DND-41 (cell line): ENCODE data around the gene FUT9.

Source experiments
- ATAC-seq: fragments of 200-7000 bp; cut with Tn5 transposase; 3 replicates; pipeline ENCODE4 v1.9.1; 2021; ENCODE audit warnings: low read depth; ENCODE audit not compliant: insufficient read depth
- DNase-seq: peaks from one replicate; pipeline ENCODE4 v3.0.0-alpha.2; 2020
- H2AFZ ChIP-seq: 2 replicates; pipeline ENCODE4 v1.6.0; 2012; ENCODE audit warnings: low read depth, low read length
- H3K27ac ChIP-seq: 2 replicates; pipeline ENCODE4 v1.5.1; 2012; ENCODE audit warnings: low read length, inconsistent platforms
- H3K27me3 ChIP-seq: fragments of 200-600 bp; sonication (generic); 2 replicates; pipeline ENCODE4 v1.6.0; 2012; ENCODE audit warnings: low read length, mild to moderate bottlenecking, inconsistent platforms; ENCODE audit not compliant: insufficient read depth, poor library complexity
- H3K36me3 ChIP-seq: 2 replicates; pipeline ENCODE4 v1.5.1; 2012; ENCODE audit warnings: low read length, inconsistent platforms; ENCODE audit not compliant: insufficient read depth
- H3K4me1 ChIP-seq: 2 replicates; pipeline ENCODE4 v1.5.1; 2012; ENCODE audit warnings: mild to moderate bottlenecking, low read length; ENCODE audit not compliant: insufficient read depth
- H3K4me2 ChIP-seq: 2 replicates; pipeline ENCODE4 v1.6.0; 2012; ENCODE audit warnings: mild to moderate bottlenecking, moderate library complexity, low read length, inconsistent platforms; ENCODE audit not compliant: insufficient read depth
- H3K4me3 ChIP-seq, 2 experiments: fragments of 200-600 bp in 1 of 2; shearing (Covaris generic) in 1 of 2; 2 replicates each; pipeline ENCODE4 v1.5.1; 2012 to 2016; ENCODE audit warnings: inconsistent platforms in 2 of 2, low read length in 2 of 2, mild to moderate bottlenecking in 2 of 2, low read depth in 1 of 2, moderate library complexity in 1 of 2
- H3K79me2 ChIP-seq: 2 replicates; pipeline ENCODE4 v1.6.0; 2012; ENCODE audit warnings: low read length, inconsistent platforms; ENCODE audit not compliant: insufficient read depth
- H3K9ac ChIP-seq: 2 replicates; pipeline ENCODE4 v1.6.0; 2012; ENCODE audit warnings: low read depth, mild to moderate bottlenecking, inconsistent platforms, low read length, moderate library complexity
- H3K9me3 ChIP-seq: 2 replicates; pipeline ENCODE4 v1.5.1; 2012; ENCODE audit warnings: low read length, moderate library complexity, mild to moderate bottlenecking, inconsistent platforms; ENCODE audit not compliant: insufficient read depth, severe bottlenecking
- H4K20me1 ChIP-seq: 2 replicates; pipeline ENCODE4 v1.6.0; 2012; ENCODE audit warnings: low read length; ENCODE audit not compliant: insufficient read depth
- EZH2 ChIP-seq: IDR thresholded peaks from 3 replicates; pipeline ENCODE4 v1.6.1; 2012; ENCODE audit warnings: borderline replicate concordance, low read depth, mild to moderate bottlenecking, moderate library complexity, low read length, inconsistent platforms; ENCODE audit not compliant: severe bottlenecking
- TF ChIP-seq, protein P1 (sequence below): IDR thresholded peaks from 2 replicates; pipeline ENCODE4 v1.5.1; 2012; ENCODE audit warnings: borderline replicate concordance, low read length, moderate library complexity, mild to moderate bottlenecking; ENCODE audit not compliant: poor library complexity, severe bottlenecking; ENCODE audit errors: extremely low read depth

The FUT9 gene

GRCh38 chr6:96001891-96002575, 13.7 kb upstream of the FUT9 start:
- no peaks in the 10 kb centered on the region for H3K79me2 ChIP-seq
- TF ChIP-seq, protein P1, sequence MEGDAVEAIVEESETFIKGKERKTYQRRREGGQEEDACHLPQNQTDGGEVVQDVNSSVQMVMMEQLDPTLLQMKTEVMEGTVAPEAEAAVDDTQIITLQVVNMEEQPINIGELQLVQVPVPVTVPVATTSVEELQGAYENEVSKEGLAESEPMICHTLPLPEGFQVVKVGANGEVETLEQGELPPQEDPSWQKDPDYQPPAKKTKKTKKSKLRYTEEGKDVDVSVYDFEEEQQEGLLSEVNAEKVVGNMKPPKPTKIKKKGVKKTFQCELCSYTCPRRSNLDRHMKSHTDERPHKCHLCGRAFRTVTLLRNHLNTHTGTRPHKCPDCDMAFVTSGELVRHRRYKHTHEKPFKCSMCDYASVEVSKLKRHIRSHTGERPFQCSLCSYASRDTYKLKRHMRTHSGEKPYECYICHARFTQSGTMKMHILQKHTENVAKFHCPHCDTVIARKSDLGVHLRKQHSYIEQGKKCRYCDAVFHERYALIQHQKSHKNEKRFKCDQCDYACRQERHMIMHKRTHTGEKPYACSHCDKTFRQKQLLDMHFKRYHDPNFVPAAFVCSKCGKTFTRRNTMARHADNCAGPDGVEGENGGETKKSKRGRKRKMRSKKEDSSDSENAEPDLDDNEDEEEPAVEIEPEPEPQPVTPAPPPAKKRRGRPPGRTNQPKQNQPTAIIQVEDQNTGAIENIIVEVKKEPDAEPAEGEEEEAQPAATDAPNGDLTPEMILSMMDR = no peak
- no peak for TF ChIP-seq EZH2
- H3K4me2 ChIP-seq = no peak overlapping the region
- H3K36me3 ChIP-seq = no peaks in the 10 kb centered on the region
- no peak overlapping the region for H3K27ac ChIP-seq
- H2AFZ ChIP-seq = no peak overlapping the region
- no peaks in the 10 kb centered on the region for H3K9me3 ChIP-seq
- no peaks in the 10 kb centered on the region for H3K27me3 ChIP-seq
- no peak for DNase-seq
- ATAC-seq = no peak
- no peak overlapping the region for H3K9ac ChIP-seq
- H4K20me1 ChIP-seq = no peaks in the 10 kb centered on the region
- H3K4me3 ChIP-seq = no peak overlapping the region
- H3K4me1 ChIP-seq = no peaks in the 10 kb centered on the region

- no peaks in the 10 kb centered on the region for H3K27me3 ChIP-seq
- TF ChIP-seq EZH2 = no peak
- TF ChIP-seq, protein P1 = no peak
Measured at GRCh38 chr6:96002576-96002910, 13.2 kb upstream of the FUT9 start.

DNA sequence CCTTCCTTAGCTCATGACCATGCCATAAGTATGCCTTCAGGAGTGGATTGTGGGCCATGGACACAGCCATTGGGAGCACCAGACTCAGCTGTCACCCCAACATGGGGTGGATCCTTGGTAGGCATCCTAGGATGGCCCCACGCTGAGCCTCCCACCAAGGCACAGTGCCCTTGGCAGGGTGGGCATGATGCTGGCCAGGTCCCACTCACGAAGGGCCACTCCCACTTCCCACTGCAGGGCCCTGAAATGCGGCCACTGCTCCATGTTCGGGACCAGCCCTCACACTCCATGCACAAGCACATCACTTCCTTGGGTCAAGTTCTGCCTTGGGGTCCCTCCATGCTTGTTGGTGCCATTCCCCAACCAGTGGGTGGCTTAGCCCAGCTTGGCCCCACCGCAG, 12.9 kb upstream of the FUT9 start:
- no peak for DNase-seq
- no peaks in the 10 kb centered on the region for H3K27me3 ChIP-seq
- ATAC-seq = no peak
- H3K79me2 ChIP-seq = no peaks in the 10 kb centered on the region
- no peaks in the 10 kb centered on the region for H3K9me3 ChIP-seq
- H3K9ac ChIP-seq = no peak overlapping the region
- H3K4me2 ChIP-seq = no peak overlapping the region
- H4K20me1 ChIP-seq = no peaks in the 10 kb centered on the region
- H2AFZ ChIP-seq = no peak overlapping the region
- H3K27ac ChIP-seq = no peak overlapping the region
- no peak overlapping the region for H3K4me3 ChIP-seq
- H3K4me1 ChIP-seq = no peaks in the 10 kb centered on the region
- TF ChIP-seq EZH2 = no peak
- TF ChIP-seq, protein P1 = no peak
- no peaks in the 10 kb centered on the region for H3K36me3 ChIP-seq

More at GRCh38 chr6:96002576-96002910, 13.2 kb upstream of the FUT9 start:
- H3K4me1 ChIP-seq = no peaks in the 10 kb centered on the region
- no peak overlapping the region for H3K9ac ChIP-seq
- H2AFZ ChIP-seq = no peak overlapping the region
- H3K9me3 ChIP-seq = no peaks in the 10 kb centered on the region
- no peak overlapping the region for H3K4me2 ChIP-seq
- H4K20me1 ChIP-seq = no peaks in the 10 kb centered on the region
- no peaks in the 10 kb centered on the region for H3K36me3 ChIP-seq
- DNase-seq (no peak), ATAC-seq (no peak)
- no peak overlapping the region for H3K4me3 ChIP-seq
- H3K27ac ChIP-seq = no peak overlapping the region
- H3K79me2 ChIP-seq = no peaks in the 10 kb centered on the region
